HG03095 (cell line): ENCODE data around the gene FLNB.

ENCODE experiments used
- ATAC-seq: cut with Tn5 transposase; IDR thresholded peaks from one replicate; pipeline ENCODE4 v1.9.1; 2021; ENCODE audit warnings: moderate library complexity; ENCODE audit not compliant: unreplicated experiment

FLNB gene

DNA sequence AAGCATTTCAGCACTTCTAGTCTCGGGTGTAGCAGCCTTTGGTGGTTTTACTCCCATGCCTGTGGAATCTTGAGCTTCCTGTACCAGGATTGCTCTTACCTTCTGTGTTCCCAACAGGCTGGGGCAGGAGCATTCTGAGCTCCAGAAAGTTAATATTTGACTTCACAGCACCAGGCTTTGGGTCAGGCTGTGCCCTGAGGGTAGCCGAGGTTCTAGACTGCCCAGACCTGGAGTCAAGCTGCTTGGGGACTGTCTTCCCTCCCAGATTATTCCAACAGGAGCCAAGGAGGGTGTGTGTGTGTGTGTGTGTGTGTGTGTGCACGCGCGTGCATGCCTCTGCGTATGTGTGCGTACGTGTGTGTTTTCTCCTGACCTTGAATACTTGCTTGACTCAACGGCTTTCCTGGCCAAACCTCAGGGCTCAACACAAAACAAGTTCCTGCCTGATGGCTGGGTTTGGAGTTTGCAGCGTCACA lies 94.8 kb downstream of the FLNB start:
- no peak for ATAC-seq

DNA sequence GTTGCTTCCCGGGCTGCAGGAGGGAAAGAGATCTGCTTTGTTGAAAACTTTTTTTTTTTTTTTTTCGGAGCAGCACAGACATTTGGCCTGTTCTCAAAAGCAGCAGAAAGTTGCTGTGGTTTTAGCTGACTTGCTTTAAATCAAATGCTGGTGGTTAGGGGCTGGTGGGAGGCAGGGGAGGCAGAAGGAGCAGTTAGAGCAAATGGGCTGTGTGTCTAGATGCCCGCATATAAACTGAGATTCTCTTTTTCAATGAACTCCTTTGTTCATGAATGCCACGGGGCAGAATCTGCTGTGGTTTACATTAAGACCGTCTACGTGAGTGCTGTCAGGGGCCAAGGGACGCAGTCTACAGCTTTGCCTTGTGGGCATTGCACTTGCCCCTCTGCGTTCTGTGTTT lies 95.9 kb downstream of the FLNB start:
- no peak for ATAC-seq

DNA sequence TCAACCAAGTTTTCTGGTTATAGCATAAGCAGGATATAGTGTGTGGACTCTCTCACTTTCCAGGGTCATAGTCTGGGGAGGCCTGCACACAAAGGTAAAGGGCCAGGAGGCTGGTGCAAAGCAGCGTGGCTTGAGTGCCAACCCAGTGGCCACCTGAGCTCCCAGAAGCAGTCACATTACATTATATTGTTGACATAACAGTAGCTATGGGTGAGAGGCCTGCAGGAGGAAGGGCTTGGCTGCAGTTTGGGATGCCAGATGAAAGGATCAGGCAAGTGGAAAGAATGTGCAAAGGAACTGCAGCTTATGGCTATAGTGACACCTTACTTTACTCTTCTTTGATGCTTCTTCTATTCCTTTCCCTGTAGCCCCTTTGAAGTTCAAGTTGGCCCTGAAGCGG lies 96.5 kb downstream of the FLNB start:
- no peak for ATAC-seq

DNA sequence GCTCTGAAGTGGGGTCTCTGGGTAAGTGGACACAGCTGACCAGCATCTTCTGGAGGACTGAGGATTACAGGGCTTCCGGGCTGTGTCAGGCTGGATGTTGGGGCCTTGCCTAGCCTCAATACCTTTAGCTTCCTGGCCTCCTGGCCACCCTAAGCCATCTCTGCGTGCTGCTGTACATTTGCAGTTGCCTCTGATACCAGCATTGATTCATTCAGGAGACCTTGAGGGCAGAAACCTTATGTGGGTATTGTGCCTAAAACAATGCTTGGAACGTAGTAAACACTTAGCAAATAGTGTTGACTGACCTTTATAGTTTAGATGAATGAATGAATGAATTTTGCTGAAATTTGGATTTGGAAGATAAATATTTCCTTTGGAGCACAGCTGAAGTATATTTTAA lies 97.0 kb downstream of the FLNB start:
- ATAC-seq = no peak

DNA sequence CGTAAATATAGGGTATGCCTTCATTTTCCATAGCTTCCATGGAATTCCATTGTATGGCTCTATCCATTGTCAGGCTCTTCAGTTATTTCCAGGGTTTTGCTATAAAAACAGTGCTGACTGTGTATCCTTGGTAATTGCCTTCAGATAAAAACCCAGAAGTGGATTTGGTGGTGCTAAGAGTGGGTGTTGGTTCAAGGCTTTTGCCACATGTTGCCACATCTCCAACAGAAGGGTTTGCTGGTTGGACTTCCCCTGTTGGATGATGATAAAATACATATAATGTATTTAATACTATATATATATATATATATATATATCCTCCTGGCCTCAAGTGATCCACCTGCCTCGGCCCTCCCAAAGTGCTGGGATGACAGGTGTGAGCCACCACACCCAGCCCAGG lies 97.8 kb downstream of the FLNB start:
- ATAC-seq = no peak

DNA sequence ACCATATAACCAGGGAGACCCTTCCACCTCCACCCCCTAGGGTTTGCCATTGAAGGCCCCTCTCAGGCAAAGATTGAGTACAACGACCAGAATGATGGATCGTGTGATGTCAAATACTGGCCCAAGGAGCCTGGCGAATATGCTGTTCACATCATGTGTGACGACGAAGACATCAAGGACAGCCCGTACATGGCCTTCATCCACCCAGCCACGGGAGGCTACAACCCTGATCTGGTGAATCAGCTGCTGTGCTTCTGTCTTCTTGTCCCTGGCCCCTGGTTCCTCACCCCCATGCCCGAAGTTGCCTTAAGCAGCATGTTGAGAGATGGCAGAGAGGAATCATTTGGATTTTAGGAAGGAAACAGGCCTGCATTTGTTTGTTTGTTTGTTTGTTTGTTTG lies 98.4 kb downstream of the FLNB start:
- no peak for ATAC-seq

DNA sequence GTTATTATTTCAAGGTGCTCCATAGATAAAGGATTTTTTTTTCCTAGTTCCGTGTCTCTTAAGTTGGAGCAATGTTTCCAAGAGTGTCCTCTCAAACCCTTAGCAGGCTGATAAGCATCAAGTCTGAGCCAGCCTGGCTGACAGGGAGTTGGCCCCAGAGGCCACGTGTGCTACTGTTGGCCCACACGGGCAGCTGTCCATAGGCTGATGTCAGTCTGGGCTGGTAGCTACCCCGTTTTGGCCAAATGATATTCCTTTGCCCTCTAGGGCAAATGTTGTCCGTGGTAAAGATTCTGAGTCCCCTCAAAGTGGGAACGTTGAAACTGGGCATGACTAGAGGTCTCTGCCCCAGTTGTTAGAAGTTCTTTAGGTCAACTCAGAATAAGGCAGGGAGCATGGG lies 99.4 kb downstream of the FLNB start:
- ATAC-seq = no peak

DNA sequence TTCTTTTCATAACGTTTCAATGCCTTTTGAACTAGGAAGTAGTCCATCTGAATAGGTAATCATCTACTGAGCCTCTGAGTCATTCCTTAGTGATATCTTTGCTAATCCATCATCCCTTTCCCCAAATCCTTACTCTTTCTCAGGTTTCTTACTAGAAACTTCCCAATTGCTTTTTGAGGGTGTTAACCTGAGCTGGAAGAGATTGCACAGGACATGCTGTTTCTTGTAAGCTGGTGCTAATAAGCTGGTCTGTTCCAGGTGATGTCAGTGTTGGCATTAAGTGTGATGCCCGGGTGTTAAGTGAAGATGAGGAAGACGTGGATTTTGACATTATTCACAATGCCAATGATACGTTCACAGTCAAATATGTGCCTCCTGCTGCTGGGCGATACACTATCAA lies 101.5 kb downstream of the FLNB start:
- no peak for ATAC-seq

DNA sequence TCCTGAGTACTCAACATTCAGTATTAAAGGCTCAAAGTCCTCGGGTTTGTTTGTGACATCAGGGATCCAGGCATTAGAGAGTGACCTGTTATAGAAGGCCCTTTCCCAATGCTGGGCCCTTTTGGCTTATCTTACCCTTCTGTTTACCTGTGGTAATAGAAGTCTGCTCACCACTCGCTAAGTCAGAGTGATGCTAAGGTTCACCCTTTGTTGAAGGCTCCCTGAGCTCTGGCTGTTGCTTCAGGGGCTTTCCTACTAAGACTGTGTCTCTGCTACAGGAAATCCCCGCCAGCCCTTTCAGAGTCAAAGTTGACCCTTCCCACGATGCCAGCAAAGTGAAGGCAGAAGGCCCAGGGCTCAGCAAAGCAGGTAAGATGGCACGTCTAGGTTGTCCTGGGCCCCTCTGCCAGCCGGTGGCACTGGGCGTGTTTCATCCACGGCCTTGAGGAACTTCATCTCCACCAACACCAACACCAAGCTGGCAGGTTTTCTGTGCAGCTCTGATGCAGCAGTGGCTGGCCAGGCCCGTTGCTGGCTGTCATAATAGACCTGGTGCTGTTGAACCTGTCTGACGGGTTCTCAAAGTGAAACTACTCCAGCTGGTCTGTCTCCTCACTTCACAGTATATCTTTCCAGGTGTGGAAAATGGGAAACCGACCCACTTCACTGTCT lies 103.4 kb downstream of the FLNB start:
- peak; percentile 56 for ATAC-seq

DNA sequence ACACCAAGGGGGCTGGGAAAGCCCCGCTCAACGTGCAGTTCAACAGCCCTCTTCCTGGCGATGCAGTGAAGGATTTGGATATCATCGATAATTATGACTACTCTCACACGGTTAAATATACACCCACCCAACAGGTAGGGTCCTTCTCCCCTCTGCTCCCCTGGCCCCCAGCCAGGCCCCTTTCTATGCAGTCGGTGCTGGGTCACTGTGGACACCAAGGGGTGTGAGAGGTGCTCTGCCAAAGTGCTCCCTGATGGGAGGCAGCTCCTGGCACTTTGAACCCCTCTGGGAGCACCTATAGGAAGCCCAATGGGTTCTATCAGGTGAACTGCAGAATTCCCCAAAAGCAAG lies 103.9 kb downstream of the FLNB start:
- ATAC-seq = peak; percentile 5

DNA sequence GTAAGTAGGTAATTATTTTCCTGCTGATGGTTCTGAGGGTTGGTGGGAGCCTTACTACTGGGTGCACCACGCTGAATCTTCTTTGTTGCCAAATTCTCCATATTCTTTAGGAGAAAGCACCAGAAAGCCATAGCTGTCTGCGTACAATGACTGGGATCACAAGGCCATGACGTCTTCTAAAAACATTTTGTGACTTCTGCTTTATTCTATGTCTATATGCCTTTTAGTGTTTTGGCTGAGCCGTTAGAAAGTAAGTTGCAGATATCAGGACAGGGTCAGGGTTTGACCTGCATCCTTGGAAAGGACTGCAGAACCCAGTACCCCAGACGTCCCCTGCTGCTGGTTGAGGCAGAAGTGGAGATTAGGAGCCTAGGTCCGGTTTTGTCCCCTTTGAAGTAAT lies 107.0 kb downstream of the FLNB start:
- no peak for ATAC-seq

DNA sequence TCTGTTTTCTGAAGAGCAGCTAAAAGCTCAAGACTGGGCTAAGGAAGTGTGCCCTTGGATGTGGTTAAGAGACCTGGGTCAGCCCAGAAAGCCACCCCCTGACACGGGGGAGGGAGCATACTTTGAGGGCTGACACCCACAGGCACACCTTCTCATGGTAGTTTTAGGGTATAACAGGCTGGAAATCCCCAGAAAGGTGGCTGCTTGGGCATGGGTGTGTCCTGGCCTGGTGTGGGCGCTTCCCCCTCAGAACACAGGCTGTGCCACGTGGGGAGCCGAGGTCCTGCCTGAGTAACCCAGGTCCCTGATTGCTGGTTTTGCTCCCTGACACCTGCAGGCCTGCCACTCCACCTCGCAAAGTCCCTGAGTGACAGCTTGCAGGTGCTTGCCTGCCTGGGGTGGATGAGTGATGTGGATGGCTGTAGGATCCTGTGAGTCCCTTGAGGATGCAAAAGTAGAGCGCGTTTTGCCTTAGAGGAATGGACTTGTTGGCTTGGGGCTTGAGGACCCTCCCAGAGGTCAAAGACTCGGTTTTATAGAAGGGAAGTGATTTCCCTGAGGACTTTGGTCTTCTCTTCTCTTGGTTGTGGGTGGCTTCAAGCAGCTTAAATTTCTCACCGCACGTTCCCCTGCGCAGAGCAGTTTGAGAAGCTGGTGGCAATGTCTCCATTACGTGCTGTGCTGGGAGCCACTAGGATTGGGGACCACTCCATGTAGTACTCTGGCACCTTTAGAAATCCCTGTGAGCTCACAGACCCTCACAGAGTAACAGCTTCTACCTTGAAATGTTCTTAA lies 108.1 kb downstream of the FLNB start:
- peak; percentile 60 for ATAC-seq

DNA sequence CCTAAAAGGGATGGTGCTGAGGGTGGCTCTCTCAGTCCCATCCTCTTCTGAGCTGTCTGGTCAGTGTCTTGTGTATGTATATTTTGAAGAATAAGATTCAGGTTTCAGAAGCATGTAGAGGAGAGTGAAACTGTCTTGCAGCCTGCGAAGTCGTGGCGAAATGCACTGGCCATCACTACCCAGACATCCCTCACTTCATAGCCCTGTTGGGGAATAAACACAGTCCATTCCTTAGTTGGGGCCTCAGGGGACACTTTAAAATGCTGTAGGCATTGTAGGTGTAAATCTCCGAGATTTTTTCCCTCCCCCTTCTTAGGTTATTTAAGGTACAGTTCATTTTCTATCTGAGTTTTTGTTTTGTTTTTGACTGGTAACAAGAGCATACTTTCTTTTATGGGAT lies 108.8 kb downstream of the FLNB start:
- no peak for ATAC-seq

DNA sequence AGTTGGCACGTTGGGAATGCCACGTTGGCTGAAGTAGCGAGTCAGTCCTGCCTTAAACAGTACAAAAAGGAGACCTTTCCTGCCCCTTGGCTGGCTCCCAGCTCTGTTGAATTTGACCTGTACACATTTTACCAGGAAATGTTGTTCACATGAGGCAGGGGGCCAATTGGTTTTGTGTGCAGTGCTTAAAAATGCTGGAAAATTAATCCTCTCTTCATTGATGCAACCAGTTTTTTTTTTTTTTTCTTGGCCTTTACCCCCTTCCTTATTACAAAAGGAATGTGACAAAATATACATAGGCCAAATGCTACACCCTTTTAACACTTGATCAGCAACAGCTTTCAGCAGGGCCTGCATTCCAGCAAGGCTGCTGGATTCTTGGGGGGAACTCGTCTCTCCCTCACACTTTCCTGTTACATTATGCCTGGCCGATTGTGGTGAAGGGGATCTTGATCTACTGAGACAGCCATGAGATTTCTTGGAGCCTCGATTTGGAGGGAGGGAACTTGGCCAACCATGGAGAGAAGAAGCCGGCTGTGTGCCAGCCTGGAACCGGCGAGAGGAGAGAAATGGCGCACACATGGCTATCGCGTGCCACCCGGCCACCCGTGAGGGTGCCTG lies 109.4 kb downstream of the FLNB start:
- ATAC-seq = no peak

DNA sequence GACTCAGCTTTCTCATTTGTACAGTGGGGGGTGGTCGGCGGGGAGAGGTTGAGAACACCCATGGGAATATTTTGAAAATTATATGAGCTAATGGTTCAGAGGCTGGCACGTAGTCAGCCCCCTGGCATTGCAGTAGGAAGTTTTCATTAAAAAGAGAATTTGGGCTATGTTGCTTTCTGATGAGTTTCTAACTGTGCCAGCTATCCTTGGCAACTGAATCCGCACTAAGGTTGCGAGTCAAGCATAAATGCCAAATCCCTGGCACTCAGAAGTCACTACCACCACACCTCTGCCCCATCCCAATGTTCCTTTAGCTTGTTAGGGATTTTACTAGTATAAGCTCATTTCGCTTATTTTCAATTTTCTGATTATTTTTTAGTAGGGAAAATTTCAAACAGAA lies 111.0 kb downstream of the FLNB start:
- ATAC-seq = no peak

DNA sequence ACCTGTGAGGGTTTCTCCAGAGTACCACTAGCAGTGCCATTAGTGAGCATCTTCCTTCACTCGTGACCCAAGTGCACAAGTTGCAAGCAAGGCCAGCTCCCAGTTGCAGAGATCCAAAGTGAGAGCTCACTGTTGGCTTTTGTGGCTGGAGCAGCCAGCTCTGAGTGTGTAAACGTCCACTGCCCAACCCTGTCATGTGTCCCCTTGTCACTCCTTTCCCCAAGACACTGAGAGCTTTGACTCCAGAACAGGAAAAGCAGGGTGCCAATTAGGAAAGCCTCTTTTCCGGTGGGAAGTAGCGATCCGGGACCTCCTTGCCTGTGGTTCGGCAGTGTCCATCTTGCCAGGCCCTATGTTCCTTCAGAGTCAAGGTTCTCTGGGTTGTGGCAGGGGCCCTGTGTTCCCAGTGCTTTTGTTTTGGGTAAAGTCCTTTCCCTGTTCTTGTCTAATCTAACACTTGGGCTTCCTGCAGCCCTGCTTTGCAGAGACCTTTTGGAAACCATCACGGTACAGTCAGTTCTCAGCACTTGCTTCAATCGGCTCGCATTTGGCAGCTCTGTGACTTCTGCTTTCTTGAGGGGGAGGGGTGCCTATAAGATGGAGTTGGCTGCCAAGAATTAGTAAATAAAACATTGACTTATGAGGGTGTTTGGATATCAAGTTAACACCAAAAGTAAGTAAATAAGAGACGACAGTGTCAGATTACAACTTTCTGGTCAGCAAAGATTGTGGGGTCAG lies 112.0 kb downstream of the FLNB start:
- no peak for ATAC-seq

DNA sequence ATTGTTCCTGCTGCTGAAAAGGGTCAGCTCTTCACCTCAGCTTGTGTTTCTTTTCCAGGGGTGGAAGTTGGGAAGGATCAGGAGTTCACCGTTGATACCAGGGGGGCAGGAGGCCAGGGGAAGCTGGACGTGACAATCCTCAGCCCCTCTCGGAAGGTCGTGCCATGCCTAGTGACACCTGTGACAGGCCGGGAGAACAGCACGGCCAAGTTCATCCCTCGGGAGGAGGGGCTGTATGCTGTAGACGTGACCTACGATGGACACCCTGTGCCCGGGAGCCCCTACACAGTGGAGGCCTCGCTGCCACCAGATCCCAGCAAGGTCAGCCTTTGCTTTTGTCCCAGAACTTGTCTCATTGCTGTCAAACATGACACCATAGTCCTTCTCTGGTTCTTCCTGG lies 113.0 kb downstream of the FLNB start:
- ATAC-seq = no peak

DNA sequence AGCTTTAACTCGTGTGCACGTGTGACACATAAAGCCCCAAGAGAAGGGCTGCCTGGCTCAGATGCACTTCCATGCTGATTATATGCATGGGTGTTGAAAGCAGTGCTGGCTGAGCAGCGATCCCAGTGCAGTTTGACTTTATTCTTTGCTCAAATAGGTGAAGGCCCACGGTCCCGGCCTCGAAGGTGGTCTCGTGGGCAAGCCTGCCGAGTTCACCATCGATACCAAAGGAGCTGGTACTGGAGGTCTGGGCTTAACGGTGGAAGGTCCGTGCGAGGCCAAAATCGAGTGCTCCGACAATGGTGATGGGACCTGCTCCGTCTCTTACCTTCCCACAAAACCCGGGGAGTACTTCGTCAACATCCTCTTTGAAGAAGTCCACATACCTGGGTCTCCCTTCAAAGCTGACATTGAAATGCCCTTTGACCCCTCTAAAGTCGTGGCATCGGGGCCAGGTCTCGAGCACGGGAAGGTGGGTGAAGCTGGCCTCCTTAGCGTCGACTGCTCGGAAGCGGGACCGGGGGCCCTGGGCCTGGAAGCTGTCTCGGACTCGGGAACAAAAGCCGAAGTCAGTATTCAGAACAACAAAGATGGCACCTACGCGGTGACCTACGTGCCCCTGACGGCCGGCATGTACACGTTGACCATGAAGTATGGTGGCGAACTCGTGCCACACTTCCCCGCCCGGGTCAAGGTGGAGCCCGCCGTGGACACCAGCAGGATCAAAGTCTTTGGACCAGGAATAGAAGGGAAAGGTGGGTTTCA lies 114.9 kb downstream of the FLNB start:
- ATAC-seq = no peak

DNA sequence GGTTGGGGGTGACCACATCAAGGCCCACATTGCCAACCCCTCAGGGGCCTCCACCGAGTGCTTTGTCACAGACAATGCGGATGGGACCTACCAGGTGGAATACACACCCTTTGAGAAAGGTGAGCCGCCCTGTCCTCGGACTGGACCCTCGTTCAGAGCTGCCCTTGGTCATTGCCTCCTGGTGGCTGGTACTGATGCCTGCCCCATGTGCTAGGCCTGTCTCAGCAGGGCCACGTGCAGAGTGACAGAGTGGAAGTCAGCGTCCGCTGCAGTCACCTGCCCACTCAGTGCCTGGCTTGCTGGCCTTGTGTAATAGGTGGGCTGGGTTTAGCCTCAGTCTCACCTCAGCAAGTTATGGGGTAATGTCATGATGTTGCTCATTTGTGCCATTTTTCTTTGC lies 116.2 kb downstream of the FLNB start:
- no peak for ATAC-seq

DNA sequence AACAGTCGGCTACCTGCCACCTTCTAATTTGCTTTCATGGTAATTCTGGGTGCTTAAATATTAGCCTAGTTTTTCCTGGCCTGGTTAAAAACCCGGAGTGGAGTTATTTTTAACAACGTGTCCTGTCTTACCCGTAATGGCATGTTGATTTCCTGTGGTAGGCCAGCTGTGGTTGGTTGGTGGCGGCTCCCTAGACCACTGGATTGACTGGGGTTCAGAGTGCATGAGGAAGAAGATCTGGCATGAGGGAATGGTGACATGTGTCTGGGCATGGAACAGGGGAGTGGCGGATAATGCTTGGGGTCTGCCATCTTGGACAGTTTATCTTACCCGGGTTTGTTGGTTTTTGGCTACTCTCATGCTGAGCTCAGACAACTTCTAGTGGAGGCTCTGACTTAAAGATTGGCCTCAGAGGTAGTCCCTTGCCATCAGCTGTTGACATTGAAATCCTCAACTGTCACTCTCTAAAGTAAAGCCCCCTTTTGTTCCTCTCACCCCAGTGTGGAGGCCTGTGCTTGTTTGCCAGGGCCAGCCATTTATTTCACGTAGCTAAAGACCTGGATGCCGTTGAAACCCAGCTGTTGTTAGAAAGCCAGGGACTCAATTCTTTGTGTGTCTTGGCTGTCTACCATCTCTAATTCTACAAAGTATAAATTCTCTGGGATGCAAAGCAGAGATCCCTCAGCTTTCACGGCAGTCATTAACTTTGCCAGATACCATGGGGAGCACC lies 121.0 kb downstream of the FLNB start:
- ATAC-seq = no peak
